ENCODE measurements around the gene CRYGB.
"Not testable (repeated sequence)": the region's sequence is repeated elsewhere in the genome, so short reads cannot be mapped to it uniquely, and the experiment has no call there.

CRYGB gene

GRCh38 chr2:208148803-208149202 is 2.8 kb upstream of the CRYGB start:
- no peak for DNase-seq

GRCh38 chr2:208147759-208148158 is 1.8 kb upstream of the CRYGB start:
- no peak for DNase-seq

- no peak for DNase-seq
These were observed 1.1 kb upstream of the CRYGB start for GRCh38 chr2:208147008-208147407.

- no peak for DNase-seq
These were observed 2.8 kb downstream of the CRYGB start for GRCh38 chr2:208142925-208143799.

GRCh38 chr2:208142240-208142924 is 3.6 kb downstream of the CRYGB start:
- no peak for DNase-seq

GRCh38 chr2:208139447-208139846 is 6.5 kb downstream of the CRYGB start:
- DNase-seq, result no peak

GRCh38 chr2:208138334-208138733 is 7.6 kb downstream of the CRYGB start:
- not testable (repeated sequence) for DNase-seq

- DNase-seq, result no peak
These were observed 9.3 kb downstream of the CRYGB start for GRCh38 chr2:208136716-208137094.

- no peak for DNase-seq
These were observed 9.9 kb downstream of the CRYGB start for GRCh38 chr2:208135794-208136715.

GRCh38 chr2:208134928-208135586 is 10.9 kb downstream of the CRYGB start:
- peak; percentile 42 to 44 for DNase-seq

GRCh38 chr2:208130712-208131110 is 15.2 kb downstream of the CRYGB start:
- no peak for DNase-seq

- DNase-seq, result no peak
These were observed 15.9 kb downstream of the CRYGB start, which contains the start of gene CRYGC for GRCh38 chr2:208129744-208130711. Gene CRYGC, minus strand, starts transcription at chr2:208129828. Its CDS starts 36 bp downstream, at chr2:208129792.

- DNase-seq, result no peak
These were observed 17.8 kb downstream of the CRYGB start for GRCh38 chr2:208128136-208128535.

GRCh38 chr2:208127090-208127489 is 18.9 kb downstream of the CRYGB start:
- DNase-seq, result no peak

GRCh38 chr2:208125251-208125650 is 20.7 kb downstream of the CRYGB start:
- no peak for DNase-seq

- not testable (repeated sequence) for DNase-seq
These were observed 21.8 kb downstream of the CRYGB start, which contains the start of gene CRYGD for GRCh38 chr2:208124013-208124715. Gene CRYGD, minus strand, starts transcription at chr2:208124524. Its CDS starts 51 bp downstream, at chr2:208124473.

GRCh38 chr2:208122248-208122647 is 23.7 kb downstream of the CRYGB start:
- DNase-seq, result no peak

GRCh38 chr2:208118918-208119317 is 27.0 kb downstream of the CRYGB start:
- no peak for DNase-seq

GRCh38 chr2:208117390-208117789 is 28.6 kb downstream of the CRYGB start:
- not testable (repeated sequence) for DNase-seq

GRCh38 chr2:208112969-208113368 is 33.0 kb downstream of the CRYGB start:
- no peak for DNase-seq
